ENCODE results near the gene COQ10A. TPM values are rescaled to one million over a fixed set of nuclear protein-coding genes. Genes with fewer than 3 reads are reported as not detected.

COQ10A gene
- polyA plus RNA-seq, 1 of the 3 experiments (the other 2 are of a cell fraction): 42.2 TPM

GRCh38 chr12:56224102-56224701, 42.5 kb upstream of the COQ10A start, which contains the start of gene NABP2 (continued):
- TF ChIP-seq USF2 (IDR thresholded peaks at IDR 0.05; ENCODE audit: borderline replicate concordance, low read depth, low read length) (no peak), CHD2 (IDR thresholded peaks at IDR 0.05; ENCODE audit: low read length, partially characterized antibody) (peak; percentile 84), GATA2 (CRISPR knock-in tag; IDR thresholded peaks at IDR 0.05) (no peak), RCOR1 (IDR thresholded peaks at IDR 0.05; ENCODE audit: low read length) (no peak; the same call in 1 of the 2 replicates), ZBTB33 (IDR thresholded peaks at IDR 0.05; ENCODE audit: borderline replicate concordance, low read depth) (no peak), TCF12 (IDR thresholded peaks at IDR 0.05) (no peak), ELF1 (IDR thresholded peaks at IDR 0.05) (peak; percentile 94), FOSL2 (IDR thresholded peaks at IDR 0.05; ENCODE audit: borderline replicate concordance, low read depth) (no peak), NRF1 (IDR thresholded peaks at IDR 0.05; ENCODE audit: low read depth, low read length) (no peak)

- Histone ChIP-seq H3K9me3 (no peaks in the 10 kb centered on the region), H3K4me3 (ENCODE audit: low read depth in 2 of 2, low read length in 1 of 2) (peak overlapping the region; percentile 67 to 97), H3K27me3 (ENCODE audit: insufficient read depth) (no peaks in the 10 kb centered on the region), H3K4me2 (peak overlapping the region; percentile 91), H3K79me2 (ENCODE audit: insufficient read depth) (peaks cover 13% of the 10 kb centered on the region), H3K9ac (peak overlapping the region; percentile 79), H2AFZ (ENCODE audit: low read depth) (peak overlapping the region; percentile 87; the same call in 1 of the 2 replicates), H3K9me2 (no peaks in the 10 kb centered on the region), H4K20me1 (ENCODE audit: insufficient read depth) (no peaks in the 10 kb centered on the region), H3K36me3 (replicated peaks in 1 of 2; ENCODE audit: control insufficient read depth in 1 of 2, insufficient read depth in 2 of 2, low read length in 1 of 2) (no peaks in the 10 kb centered on the region), H3F3A (replicated peaks; ENCODE audit: insufficient read depth) (peaks cover 24% of the 10 kb centered on the region), H3K4me1 (ENCODE audit: control insufficient read depth in 1 of 2, insufficient read depth in 2 of 2, low read depth in 1 of 2, low read length in 1 of 2) (peaks cover 13 to 22% of the 10 kb centered on the region in 2 experiments; a peak in 2 of 4 replicates), H3K27ac (ENCODE audit: low read depth in 2 of 2, low read length in 1 of 2) (no peak overlapping the region; a peak in 1 of 4 replicates)
- WGBS (ENCODE audit: low lambda C conversion rate): 50% methylated on average over 9 of the region's 11 CpGs
- ChIA-PET CTCF (interaction anchor here (0.7 to 2.4 kb wide), 6 partner anchors 19 to 239 kb away, joined by 3 to 9 read pairs (median 7); partner anchors contain the start of genes ANKRD52 and SMARCC2), POLR2A (no interaction called here)
- DNase-seq: no peak
- TF ChIP-seq RCOR1 (IDR thresholded peaks at IDR 0.05; ENCODE audit: low read length) (no peak), REST (IDR thresholded peaks at IDR 0.05; ENCODE audit: low read depth, low read length) (peak; percentile 91)
These were observed 41.8 kb upstream of the COQ10A start for GRCh38 chr12:56224954-56225353.
